K562 (cell line): ENCODE measurements around the gene EFNA2. TPM values are rescaled to one million over a fixed set of nuclear protein-coding genes. Genes with fewer than 3 reads are reported as not detected.

Experiments
- EWSR1 ChIP-seq: fragments of 450-650 bp; IDR thresholded peaks from 2 replicates; pipeline ENCODE4 v1.6.1; 2018; ENCODE audit warnings: borderline replicate concordance, mild to moderate bottlenecking, low read depth, moderate library complexity; ENCODE audit not compliant: partially characterized antibody
- FIP1L1 ChIP-seq: fragments of 200-400 bp; formaldehyde crosslinking; IDR thresholded peaks from 2 replicates; pipeline ENCODE4 v1.6.1; 2018; ENCODE audit warnings: mild to moderate bottlenecking, low read depth, low read length; ENCODE audit not compliant: poor library complexity, severe bottlenecking
- HOMEZ ChIP-seq: fragments of 250-450 bp; sonication (Bioruptor Pico); IDR thresholded peaks from 2 replicates; pipeline ENCODE4 v1.4.0; 2020; ENCODE audit warnings: mild to moderate bottlenecking, moderate library complexity
- RBFOX2 ChIP-seq: fragments of 200-400 bp; formaldehyde crosslinking; IDR thresholded peaks from 2 replicates; pipeline ENCODE4 v1.6.1; 2017; ENCODE audit warnings: low read depth, mild to moderate bottlenecking, low read length, moderate library complexity
- RNF219 ChIP-seq: fragments of 250-450 bp; sonication (Bioruptor Pico); IDR thresholded peaks from 2 replicates; pipeline ENCODE4 v1.5.0; 2022; ENCODE audit warnings: mild to moderate bottlenecking
- SMARCA5 ChIP-seq: fragments of 450-650 bp; IDR thresholded peaks from 2 replicates; pipeline ENCODE4 v1.6.1; 2016
- TARDBP ChIP-seq: fragments of 450-650 bp; IDR thresholded peaks from 2 replicates; pipeline ENCODE4 v1.6.1; 2016
- VEZF1 ChIP-seq: fragments of 200-800 bp; sonication (Bioruptor generic); IDR thresholded peaks from 2 replicates; pipeline ENCODE4 v1.6.1; 2017; ENCODE audit warnings: missing genetic modification characterization, missing compliant biosample characterization
- ZNF12 ChIP-seq: sonication (generic); formaldehyde crosslinking; IDR thresholded peaks from 2 replicates; pipeline ENCODE4 v1.4.0; 2020; ENCODE audit warnings: mild to moderate bottlenecking, missing genetic modification reagents
- ZNF143 ChIP-seq: sonication (generic); formaldehyde crosslinking; IDR thresholded peaks from 2 replicates; pipeline ENCODE4 v1.9.0; 2022; ENCODE audit warnings: mild to moderate bottlenecking, missing genetic modification reagents
- ZNF592 ChIP-seq: fragments of 450-650 bp; IDR thresholded peaks from 2 replicates; pipeline ENCODE4 v1.6.1; 2017; ENCODE audit warnings: antibody characterized with exemption, mild to moderate bottlenecking
- polyA plus RNA-seq, 8 experiments: library from polyadenylated mRNA; depleted of rRNA in 4 of 8; stranded (reverse) in 5 of 8; unstranded in 3 of 8; fragments of >200 nt; fragmentation: Nextera tagmentation in 2 of 8; fragmentation: Illumina TruSeq in 1 of 8; extraction: Ambion mirVana in 2 of 8; extraction: Trizol in 1 of 8; gene quantifications; 2 replicates each; pipeline versions ENCODE4 v1.2.1 to v1.2.3, GENCODE V29; 2011 to 2014; ENCODE audit warnings: inconsistent platforms in 1 of 8, missing spikeins in 1 of 8
- total RNA-seq, 7 experiments: library from RNA; depleted of rRNA in 6 of 7; stranded (reverse); fragments of >200 nt in 6 of 7; fragmentation: Illumina TruSeq in 2 of 7; extraction: Trizol in 2 of 7; gene quantifications; 2 replicates each; pipeline versions ENCODE4 v1.2.1 to v1.2.3, GENCODE V29; 2011 to 2021; ENCODE audit warnings: low replicate concordance in 1 of 7
- TF ChIP-seq, protein P1 (sequence below): fragments of 250-450 bp; sonication (Bioruptor Pico); IDR thresholded peaks from 2 replicates; pipeline ENCODE4 v1.5.0; 2020; ENCODE audit warnings: mild to moderate bottlenecking, borderline replicate concordance

Gene EFNA2
- total and polyA plus RNA-seq, 9 of the 15 experiments (the other 6 are each of a cell fraction or from before 2014, with no cell fraction given): 0.11 to 0.44 (median 0.15) TPM; not detected in 6

DNA sequence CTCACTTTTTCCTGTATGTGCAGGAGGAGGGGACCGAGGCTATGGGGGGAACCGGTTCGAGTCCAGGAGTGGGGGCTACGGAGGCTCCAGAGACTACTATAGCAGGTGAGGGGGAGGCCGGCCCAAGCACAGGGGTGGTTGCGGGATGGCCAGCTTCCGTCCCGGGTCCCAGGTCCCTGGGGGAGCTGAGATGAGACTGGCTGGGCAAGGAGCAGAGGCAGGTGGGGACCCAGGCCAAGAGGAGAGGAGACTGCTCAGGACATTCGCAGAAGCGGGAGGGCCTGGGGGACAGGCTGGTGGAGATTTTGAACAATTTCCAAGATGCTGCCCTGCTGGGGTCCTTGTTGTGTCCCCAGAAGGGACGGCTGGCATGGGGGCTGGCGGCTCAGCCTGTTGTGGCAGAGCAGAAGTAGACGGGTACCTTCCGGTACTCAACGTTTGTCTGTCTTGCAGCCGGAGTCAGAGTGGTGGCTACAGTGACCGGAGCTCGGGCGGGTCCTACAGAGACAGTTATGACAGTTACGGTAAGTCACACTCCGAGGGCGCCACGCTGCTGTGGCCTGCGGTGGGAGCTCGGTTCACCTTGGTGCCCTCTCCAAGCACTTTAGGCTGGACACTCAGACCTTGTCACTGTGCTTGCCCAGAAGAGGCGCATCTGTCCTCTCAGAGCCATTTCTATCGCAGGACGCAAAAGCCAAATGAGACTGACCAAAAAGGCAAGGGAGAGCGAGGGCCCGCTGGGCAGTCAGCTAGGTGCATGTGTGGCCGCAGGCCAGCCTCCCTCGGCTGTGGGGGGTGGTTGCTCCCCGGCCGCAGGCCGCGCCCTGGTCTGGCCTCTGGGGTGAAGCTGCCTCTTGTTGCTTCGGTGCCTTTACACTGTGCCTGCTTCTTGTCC lies 13.9 kb upstream of the EFNA2 start (continued):
- TF ChIP-seq HOMEZ (CRISPR knock-in tag): no peak
- TF ChIP-seq FIP1L1: peak; percentile 31
- TF ChIP-seq, protein P1, sequence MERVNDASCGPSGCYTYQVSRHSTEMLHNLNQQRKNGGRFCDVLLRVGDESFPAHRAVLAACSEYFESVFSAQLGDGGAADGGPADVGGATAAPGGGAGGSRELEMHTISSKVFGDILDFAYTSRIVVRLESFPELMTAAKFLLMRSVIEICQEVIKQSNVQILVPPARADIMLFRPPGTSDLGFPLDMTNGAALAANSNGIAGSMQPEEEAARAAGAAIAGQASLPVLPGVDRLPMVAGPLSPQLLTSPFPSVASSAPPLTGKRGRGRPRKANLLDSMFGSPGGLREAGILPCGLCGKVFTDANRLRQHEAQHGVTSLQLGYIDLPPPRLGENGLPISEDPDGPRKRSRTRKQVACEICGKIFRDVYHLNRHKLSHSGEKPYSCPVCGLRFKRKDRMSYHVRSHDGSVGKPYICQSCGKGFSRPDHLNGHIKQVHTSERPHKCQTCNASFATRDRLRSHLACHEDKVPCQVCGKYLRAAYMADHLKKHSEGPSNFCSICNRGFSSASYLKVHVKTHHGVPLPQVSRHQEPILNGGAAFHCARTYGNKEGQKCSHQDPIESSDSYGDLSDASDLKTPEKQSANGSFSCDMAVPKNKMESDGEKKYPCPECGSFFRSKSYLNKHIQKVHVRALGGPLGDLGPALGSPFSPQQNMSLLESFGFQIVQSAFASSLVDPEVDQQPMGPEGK (CRISPR knock-in tag): no peak
- no peak for TF ChIP-seq EWSR1
- peak; percentile 71 for TF ChIP-seq RBFOX2
- TF ChIP-seq RNF219 (CRISPR knock-in tag): no peak
- peak; percentile 30; the same call in 1 of the 2 replicates for TF ChIP-seq VEZF1 (CRISPR knock-in tag)
- TF ChIP-seq TARDBP: no peak
- TF ChIP-seq ZNF592: peak; percentile 75; the same call in 1 of the 2 replicates
- TF ChIP-seq SMARCA5: no peak
- TF ChIP-seq ZNF12 (CRISPR knock-in tag): no peak
- peak; percentile 36; the same call in 1 of the 2 replicates for TF ChIP-seq ZNF143 (CRISPR knock-in tag)
